ENCODE data around the gene MAGI2.

Gene MAGI2

DNA sequence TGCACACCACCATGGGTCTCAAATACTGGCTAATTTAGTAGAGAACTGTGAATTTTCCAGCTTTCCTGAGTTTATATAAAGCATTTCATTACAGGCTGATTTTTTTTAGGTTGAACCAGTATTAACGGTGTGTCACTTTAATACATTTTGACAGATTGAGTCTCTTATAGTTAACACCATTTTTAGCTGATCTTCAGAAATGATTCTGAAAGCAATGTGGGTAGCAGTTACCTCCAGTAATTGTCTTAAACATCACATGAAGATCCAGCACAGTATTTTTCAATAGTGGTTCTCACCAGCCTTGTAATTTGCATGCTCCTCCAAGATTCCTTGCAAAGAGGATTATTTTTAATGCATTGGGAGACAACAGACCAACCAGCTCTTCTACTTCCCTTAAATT is 961.3 kb downstream of the MAGI2 start:
- DNase-seq (ENCODE audit: low read depth in 2 of 2) = no peak

- DNase-seq (ENCODE audit: low read depth in 2 of 2) = no peak
These were observed 962.9 kb downstream of the MAGI2 start for GRCh38 chr7:78490524-78490923.

DNA sequence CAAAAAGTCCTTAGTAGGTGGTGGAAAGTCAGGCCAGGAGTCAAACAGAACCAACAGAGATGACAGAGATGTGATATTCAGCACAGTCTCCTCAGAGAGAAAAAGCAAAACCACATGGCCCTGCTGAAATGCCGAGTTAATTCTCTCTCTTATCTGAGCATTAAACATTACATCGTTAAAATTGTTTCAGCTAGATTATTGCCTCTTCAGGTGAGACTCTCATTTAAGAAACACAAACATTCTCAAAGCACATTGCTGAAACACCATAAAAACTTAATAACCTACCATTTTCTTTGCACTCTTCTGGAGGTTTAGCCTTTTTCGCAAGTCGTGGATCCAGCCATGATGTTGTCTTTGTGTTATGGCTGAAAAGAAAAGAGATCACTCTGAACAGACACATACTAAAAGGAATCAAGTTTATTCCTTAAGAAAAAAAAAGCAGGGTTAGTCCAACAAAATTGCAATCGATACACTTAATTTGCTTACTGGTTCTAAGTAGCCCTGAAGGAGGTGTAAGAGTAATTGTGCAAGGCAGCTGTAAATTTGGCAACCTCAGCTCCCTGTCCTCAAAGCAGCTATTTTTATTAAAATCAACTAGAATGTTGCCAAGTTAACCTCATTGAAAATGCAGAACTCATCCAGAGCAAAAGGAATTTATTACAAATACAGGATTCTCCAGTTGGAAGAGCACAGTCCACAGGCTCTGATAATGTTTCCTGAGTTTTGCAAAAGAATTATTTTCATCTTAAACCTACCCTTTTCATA is 963.8 kb downstream of the MAGI2 start:
- no peak for DNase-seq (ENCODE audit: low read depth in 2 of 2)

DNA sequence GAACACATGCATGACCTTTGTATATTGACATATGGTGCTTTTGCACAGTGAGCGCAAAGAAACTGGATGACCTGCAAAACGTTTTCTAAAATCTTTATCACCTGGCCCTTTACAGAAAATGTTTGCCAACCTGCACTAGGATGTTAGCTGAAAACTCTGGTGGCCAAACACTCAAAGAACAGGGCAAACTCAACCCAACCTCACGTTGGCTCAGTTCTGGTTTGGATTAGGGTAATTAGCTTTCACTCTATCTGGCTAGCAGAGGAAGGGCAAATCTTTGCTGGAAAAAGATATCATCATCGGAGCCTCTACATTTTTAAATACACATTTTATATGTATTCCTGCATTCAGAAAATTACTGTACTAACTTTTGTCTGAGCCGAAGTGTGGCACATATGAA is 966.0 kb downstream of the MAGI2 start:
- DNase-seq (ENCODE audit: low read depth in 2 of 2) = no peak

- DNase-seq (ENCODE audit: low read depth in 2 of 2) = no peak
These were observed 974.1 kb downstream of the MAGI2 start for GRCh38 chr7:78479348-78479747.

DNA sequence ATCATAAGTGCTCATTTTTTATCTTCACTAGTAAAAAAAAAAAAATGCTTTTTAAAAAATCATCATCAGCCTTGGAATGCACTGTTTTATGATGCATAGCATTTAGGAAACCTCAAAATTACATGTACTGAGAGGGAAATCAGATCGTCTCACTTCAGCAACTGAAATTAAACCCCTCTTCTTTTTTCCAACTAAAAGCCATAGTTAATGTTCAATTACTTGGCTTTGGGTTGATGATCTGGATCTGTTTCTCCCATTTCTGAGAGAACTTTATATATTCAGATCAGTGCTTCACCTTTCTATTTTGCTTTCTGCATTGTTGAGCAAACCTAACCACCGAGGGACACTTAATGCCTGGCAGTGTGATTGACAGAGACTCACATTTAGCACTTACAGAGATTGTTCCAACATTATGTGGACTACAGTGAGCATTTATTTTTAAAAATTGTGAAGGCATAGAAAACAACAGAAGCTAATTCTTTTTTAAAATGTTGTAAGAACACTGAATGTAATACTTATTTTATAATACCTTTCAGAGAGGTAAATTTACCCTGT is 976.5 kb downstream of the MAGI2 start:
- DNase-seq (ENCODE audit: low read depth in 2 of 2) = no peak

- DNase-seq (ENCODE audit: low read depth in 2 of 2) = no peak
These were observed 979.7 kb downstream of the MAGI2 start for GRCh38 chr7:78473571-78474301.

DNA sequence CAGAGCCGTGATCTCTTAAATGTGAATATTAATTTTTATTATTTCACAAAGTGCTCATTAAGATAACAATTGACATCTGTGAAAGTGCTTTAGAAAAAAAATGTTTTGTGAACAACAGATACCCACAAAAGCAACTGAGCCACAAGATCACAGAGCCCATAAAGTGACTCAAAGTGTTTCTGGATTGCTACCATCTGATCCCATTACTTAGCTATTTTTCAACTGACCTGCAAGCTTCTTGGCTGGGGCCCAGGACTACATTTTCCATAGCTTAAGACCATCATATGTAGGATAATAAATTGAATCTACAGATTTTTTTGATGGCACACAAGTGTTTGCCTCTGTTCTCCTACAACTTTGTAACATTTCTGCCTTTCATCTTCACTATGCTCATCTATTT is 980.4 kb downstream of the MAGI2 start:
- DNase-seq (ENCODE audit: low read depth in 2 of 2) = no peak

GRCh38 chr7:78472519-78472918 is 980.9 kb downstream of the MAGI2 start:
- DNase-seq (ENCODE audit: low read depth in 2 of 2) = no peak

GRCh38 chr7:78465894-78466293 is 987.6 kb downstream of the MAGI2 start:
- DNase-seq (ENCODE audit: low read depth in 2 of 2) = no peak

- DNase-seq (ENCODE audit: low read depth in 2 of 2) = no peak
These were observed 990.4 kb downstream of the MAGI2 start for GRCh38 chr7:78463039-78463438.

DNA sequence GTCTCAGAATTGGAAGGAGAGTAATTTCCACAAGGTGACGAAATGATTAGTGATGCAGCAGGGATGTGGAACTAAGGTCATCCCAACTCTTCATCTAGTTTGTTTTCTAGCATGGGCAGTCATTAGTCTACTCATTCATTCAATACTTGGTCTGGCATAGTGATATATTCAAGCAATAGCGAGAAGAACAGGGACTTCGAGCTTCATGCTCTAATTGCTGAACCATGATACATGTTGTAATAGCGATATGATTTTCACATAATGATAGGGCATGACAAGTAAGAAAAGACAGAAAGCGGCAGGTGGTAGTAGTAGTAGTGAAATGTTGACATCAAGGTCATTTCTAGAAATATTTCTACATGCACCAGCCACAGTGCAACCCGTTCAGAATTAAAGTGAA is 1002.8 kb downstream of the MAGI2 start:
- no peak for DNase-seq (ENCODE audit: low read depth in 2 of 2)

DNA sequence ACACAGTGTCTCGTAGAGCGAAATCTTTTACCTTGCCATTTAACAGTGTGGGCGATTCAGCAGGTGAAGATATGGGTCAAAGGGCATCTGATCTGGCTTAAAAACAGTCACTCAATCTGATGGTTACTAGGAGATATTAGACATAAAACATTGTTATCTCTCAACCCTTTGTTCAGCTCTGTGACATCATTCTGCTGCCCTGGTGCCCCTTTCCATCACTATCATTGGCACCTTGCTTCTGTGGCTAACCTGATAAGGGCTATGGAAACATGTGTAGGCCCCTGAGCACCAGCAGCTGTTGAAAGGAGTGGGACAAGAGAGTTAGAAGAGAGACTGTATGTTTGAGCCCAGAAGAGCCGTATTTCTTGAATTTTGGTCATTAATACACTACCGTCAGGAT is 1004.6 kb downstream of the MAGI2 start:
- no peak for DNase-seq (ENCODE audit: low read depth in 2 of 2)

DNA sequence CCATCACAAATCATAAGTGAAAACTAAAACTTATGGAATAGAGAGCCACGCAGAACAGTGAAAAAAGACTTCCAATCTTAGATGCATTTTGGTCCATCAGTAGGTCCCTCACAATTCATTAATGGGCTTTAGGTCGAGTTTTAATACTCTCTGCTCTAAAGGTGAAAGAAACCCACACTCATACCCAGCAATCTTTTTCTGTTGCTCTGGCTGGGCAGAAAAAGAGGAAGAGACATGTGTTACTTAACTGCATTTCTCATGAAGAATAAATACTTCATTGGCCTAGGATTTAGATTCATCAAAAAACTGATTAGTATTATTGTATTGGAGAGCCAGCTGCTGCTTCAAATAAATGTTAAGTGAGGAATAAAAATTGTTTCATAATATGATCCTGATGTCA is 1009.2 kb downstream of the MAGI2 start:
- no peak for DNase-seq (ENCODE audit: low read depth in 2 of 2)

DNA sequence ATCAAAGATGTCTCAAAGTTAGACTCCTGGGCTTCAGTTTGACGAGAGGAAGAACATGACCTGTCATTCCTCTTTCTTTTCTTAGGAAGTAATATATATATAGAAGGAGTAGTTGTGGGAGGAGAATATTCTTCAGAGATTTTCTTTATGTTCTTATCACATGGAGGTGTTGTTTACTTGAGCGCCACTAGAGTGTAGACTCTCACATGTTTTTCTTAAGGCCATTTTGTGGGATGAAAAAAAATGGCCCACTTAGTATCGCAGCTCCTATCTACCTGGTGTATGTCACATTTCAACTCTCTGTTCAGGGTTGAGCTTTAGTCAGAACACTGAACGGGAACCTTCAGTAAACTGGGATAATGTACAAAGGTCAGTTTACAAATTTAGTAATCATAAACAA is 1009.7 kb downstream of the MAGI2 start:
- no peak for DNase-seq (ENCODE audit: low read depth in 2 of 2)

DNA sequence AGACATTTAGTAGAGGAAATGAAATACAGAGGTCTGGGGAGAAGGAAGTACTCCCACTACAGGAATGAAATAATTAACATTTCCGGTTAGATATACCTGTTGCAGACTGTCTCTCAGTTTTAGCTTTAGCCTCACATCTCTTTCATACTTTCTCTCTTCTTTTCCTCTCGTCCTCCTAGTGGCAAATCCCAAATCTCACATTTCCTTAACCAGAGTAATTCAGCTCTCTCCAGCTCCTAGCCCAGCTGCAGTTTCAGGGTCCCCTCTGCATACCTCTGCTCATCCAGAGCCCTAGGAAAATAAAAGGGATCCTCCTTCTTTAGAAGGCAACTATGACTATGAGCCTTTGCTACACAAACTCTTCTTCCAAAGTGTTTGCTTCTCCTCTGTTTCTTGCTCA is 1011.7 kb downstream of the MAGI2 start:
- no peak for DNase-seq (ENCODE audit: low read depth in 2 of 2)

- DNase-seq (ENCODE audit: low read depth in 2 of 2) = no peak
These were observed 1015.0 kb downstream of the MAGI2 start for GRCh38 chr7:78438433-78438832.

DNA sequence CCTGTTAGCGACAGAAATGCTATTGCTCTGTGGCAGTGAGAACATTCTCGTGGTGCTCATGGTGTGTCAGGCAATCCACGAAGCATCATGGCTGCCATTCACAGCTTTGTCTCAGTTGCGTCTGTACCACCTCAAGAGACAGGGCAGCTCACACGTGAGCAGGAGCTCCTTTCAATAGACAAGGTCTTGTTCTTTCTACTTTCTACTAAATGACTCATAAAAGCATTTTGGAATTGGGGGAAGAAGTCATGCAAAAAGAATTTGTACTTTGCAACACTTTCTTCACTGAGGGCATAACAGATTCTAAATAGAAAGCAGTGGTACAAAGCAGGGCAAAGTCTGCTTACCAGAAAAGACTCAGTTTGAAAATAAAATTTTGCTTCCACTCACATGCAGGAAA is 1016.3 kb downstream of the MAGI2 start:
- DNase-seq (ENCODE audit: low read depth in 2 of 2) = no peak

GRCh38 chr7:78435355-78435754 is 1018.1 kb downstream of the MAGI2 start:
- DNase-seq (ENCODE audit: low read depth in 2 of 2) = no peak

DNA sequence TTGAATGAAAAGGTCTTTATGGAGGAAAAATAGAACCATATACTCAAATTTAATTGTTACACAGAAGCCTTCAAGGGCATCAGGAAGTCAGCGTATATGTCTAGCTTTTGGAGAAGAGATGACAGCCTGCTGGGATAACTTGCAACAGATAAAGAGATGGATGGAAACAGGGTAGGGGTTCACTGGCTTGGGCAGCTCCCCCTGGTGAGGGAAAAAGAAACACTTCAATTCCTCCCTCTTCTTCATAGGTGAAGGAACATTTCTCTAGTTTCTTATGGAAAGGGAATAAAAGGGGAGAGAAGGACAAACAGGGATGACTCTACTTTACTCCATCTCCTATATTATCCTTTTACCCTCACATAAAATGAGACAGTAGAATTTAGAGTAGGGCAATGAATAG is 1019.2 kb downstream of the MAGI2 start:
- no peak for DNase-seq (ENCODE audit: low read depth in 2 of 2)

DNA sequence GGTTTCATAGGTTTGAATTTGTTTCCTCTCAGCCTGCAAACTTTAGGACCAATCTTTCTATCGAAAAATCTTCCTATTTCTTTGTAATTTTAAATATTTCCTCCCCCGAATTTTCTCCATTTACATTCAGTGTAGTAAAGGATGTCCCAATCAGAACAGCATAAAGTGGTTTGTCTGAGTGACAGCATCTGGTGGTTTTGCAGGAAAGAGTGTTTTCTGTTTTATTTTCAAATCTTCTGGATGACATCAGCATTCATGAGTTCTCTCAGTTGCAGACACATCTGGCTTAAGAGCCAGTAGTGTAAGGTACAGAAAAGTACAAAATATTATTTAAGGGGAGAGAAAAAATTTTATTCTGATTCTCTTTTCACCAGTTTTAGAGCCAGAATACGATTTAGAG is 1020.0 kb downstream of the MAGI2 start:
- no peak for DNase-seq (ENCODE audit: low read depth in 2 of 2)

- no peak for DNase-seq (ENCODE audit: low read depth in 2 of 2)
These were observed 1023.6 kb downstream of the MAGI2 start for GRCh38 chr7:78429878-78430277.

- DNase-seq (ENCODE audit: low read depth in 2 of 2) = no peak
These were observed 1026.3 kb downstream of the MAGI2 start for GRCh38 chr7:78427209-78427608.

All from activated CD8-positive, alpha-beta memory T cell treated with anti-CD3 and anti-CD28 coated beads for 4 hours (primary cell).